GM19240 (cell line): ENCODE measurements around the gene MARCHF10.

ENCODE experiments used
- DNase-seq: peaks from one replicate; pipeline ENCODE4 v3.0.0; 2011; ENCODE audit warnings: low spot score; ENCODE audit not compliant: insufficient read length

The MARCHF10 gene

GRCh38 chr17:62679866-62680377, 128.2 kb downstream of the MARCHF10 start:
- no peak for DNase-seq

DNA sequence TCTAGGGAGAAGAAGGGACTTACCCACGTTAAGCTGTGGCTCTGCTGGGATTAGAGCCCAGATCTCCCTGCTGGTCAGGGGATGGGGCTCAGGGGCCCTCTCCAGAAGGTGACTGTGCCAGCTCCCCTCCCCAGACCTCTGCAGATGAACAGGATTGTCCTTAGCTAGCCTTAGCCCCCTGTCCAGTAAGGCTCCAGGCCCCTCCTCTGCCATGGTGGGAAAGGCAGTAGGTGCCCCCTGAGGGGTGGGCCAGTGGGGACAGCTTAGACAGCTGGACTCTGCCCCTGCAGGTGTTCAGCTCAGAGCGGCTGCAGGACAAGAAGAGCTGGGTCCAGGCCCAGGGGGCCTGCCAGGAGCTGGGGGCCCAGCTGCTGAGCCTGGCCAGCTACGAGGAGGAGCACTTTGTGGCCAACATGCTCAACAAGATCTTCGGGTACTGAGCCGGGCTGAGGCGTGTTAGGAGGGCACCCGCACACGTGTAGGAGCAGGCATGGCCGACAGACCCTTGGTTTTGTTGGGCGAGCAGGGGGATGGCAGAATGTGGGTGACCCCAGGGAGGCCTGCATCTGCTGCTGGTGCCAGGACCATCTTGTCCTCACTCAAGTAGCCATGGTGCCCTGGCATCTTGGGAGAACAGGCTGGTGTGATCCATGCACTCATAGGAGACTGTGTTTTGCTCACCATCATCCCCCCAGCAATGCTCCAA, 129.7 kb downstream of the MARCHF10 start:
- DNase-seq: no peak

DNA sequence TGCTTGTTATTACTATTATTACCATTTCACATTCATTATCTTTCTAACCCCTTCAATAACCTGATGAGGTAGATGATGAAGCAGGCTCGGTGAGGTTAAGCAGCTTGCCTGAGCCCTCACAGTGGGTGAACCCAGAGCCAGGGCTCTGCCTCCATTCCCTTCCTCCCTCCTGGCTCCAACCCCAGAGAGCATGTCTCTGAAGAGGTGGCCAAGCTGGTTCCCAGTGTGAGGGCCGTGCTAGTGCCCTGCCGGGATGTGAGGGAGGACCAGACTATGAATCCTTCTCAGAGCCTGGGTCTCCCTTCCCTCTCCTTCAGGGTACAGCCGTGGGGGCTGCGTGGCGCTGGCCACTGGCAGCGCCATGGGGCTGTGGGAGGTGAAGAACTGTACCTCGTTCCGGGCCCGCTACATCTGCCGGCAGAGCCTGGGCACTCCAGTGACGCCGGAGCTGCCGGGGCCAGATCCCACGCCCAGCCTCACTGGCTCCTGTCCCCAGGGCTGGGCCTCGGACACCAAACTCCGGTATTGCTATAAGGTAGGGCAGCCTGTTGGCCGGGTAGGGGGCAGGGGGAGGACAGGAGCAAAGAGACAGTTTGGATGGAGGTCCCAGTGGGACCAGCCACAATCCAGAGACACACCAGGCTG, 131.0 kb downstream of the MARCHF10 start:
- DNase-seq: no peak

- no peak for DNase-seq
These were observed 131.7 kb downstream of the MARCHF10 start for GRCh38 chr17:62676231-62676943.

GRCh38 chr17:62675701-62676100, 132.4 kb downstream of the MARCHF10 start:
- no peak for DNase-seq

GRCh38 chr17:62675260-62675659, 132.9 kb downstream of the MARCHF10 start:
- no peak for DNase-seq

DNA sequence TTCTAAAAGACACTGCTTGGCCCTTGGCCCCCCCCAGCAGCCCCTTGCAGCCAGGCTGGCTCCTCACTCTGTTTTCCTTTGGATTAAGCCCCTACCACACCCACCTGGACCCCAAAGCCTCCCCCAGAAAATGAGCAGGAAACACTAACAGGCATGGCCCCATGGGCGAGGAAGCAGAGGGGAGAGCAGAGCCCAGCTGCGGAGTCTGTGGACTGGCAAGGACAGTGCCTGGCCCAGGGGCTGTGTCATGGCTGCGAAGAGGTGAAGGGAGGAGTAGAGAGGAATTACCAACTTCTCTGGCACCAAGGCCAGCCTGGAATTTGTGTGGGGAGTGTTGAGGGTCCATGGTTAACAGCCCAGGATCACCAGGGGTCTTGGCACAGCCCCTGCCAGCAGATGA, 133.3 kb downstream of the MARCHF10 start:
- no peak for DNase-seq

DNA sequence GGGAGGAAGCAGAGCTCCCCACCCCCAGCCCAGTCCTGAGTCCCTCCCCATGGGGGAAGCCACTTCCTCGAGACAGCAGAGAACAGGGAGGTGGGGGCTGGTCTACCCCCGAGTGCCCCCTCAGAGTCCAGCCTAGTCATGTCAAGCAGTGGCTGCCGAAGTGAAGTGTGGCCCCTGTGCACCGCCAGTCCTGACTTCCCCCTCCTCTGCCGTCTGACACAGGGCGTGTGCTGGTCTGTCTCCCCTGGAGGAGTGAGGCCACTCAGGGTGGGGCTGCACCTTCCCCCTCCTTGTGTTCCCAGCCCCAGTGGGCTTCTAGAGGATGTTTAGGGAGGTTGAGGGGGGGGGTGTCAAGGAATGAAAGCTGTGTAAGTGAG, 133.8 kb downstream of the MARCHF10 start:
- no peak for DNase-seq

- DNase-seq: no peak
These were observed 134.3 kb downstream of the MARCHF10 start for GRCh38 chr17:62673614-62674362.

GRCh38 chr17:62672957-62673356, 135.2 kb downstream of the MARCHF10 start:
- no peak for DNase-seq

GRCh38 chr17:62671553-62671952, 136.6 kb downstream of the MARCHF10 start:
- no peak for DNase-seq

GRCh38 chr17:62670202-62670821, 137.8 kb downstream of the MARCHF10 start:
- no peak for DNase-seq

- DNase-seq: no peak
These were observed 139.9 kb downstream of the MARCHF10 start for GRCh38 chr17:62668091-62668804.

DNA sequence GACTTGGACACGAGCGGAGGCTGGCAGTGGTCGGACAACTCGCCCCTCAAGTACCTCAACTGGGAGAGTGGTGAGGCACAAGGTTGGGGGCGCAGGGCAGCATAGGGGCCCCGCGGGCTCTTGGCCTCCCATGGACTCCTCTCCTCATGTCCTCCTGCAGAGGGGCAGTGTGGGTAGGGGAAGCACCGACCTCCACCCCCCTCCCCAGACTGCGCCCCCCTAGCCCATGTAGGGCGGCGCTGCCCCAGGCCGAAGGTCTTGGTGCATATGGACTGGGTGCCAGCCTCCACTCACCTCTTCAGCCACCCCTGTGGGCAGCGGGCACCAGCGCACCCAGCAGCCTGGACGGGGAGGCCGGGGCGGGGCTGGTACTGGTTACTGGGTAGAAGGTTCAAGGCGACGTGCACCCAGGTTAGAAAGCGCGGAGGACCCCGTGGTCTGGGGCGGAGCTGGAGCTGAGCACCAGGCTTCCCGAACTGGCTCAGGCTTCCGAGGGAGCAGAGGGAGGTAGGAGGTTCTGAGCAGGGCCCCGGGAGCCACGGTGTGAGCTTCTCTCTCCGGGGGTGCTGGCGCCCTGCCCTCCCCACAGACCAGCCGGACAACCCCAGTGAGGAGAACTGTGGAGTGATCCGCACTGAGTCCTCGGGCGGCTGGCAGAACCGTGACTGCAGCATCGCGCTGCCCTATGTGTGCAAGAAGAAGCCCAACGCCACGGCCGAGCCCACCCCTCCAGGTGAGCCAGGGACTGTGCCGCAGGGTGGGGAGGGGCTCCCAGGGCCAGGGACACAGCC, 141.1 kb downstream of the MARCHF10 start:
- no peak for DNase-seq

DNA sequence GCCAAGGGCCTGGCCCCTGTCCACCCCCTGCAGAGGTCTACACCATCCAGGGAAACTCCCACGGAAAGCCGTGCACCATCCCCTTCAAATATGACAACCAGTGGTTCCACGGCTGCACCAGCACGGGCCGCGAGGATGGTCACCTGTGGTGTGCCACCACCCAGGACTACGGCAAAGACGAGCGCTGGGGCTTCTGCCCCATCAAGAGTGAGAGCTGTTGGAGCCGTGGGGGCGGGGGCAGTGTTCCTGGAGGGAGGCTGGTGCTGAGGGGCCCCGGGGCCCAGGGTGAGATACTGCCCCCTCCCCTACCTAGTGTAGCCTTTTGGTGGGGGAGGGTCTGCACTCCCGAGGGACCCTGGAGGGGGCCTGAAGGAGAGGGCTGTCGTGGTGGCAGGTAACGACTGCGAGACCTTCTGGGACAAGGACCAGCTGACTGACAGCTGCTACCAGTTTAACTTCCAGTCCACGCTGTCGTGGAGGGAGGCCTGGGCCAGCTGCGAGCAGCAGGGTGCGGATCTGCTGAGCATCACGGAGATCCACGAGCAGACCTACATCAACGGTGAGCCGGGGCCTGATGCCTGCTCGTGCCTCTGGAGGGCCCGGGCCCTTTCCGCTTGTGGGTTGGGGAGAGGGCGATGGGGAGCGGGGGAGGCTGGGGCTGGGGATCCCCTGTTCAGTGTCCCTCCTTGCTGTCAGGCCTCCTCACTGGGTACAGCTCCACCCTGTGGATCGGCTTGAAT, 141.9 kb downstream of the MARCHF10 start:
- DNase-seq: no peak

- no peak for DNase-seq
These were observed 142.5 kb downstream of the MARCHF10 start for GRCh38 chr17:62665599-62665998.

GRCh38 chr17:62664336-62665120, 143.6 kb downstream of the MARCHF10 start:
- DNase-seq: no peak

DNA sequence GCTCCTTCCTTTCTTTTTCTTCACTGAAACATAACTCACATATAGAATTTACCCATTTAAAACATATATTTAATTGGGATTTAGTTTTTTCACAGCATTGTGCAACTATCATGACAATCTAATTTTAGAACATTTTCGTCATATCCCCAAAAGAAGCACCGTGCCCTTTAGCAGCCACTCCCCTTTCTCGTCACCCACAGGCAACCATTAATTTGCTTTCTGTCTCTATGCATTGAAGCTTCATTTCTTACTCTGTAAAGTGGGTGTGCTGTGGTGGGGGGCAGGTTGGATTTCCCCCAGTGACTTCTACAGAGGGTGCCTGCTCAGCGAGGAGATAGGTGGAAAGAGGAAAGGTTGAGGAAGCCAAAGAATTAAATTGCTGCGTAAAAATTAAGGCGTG, 144.8 kb downstream of the MARCHF10 start:
- DNase-seq: no peak
